Activated gamma-delta T cell treated with anti-CD3 and anti-CD28 coated beads, Interleukin-2, amount 50 U/mL, for 16 hours (primary cell): ENCODE data around the gene PYHIN1.

Source experiments
- DNase-seq: peaks from one replicate; pipeline ENCODE4 v3.0.0-alpha.2; 2020; ENCODE audit warnings: low read depth

Gene PYHIN1

GRCh38 chr1:158931055-158931737 is at the start of gene PYHIN1:
TSS of gene PYHIN1 (plus strand) at chr1:158931552. CDS start at chr1:158936911, 5,359 bp downstream.
- DNase-seq = peak; percentile 7

GRCh38 chr1:158893654-158894053 is 37.7 kb upstream of the PYHIN1 start:
- DNase-seq = no peak

GRCh38 chr1:158898722-158899121 is 32.6 kb upstream of the PYHIN1 start:
- DNase-seq = no peak

GRCh38 chr1:158901623-158902022 is 29.7 kb upstream of the PYHIN1 start:
- DNase-seq = no peak

- no peak for DNase-seq
These were observed 15.3 kb upstream of the PYHIN1 start for GRCh38 chr1:158916085-158916484.

GRCh38 chr1:158924677-158925076 is 6.7 kb upstream of the PYHIN1 start:
- no peak for DNase-seq

- peak; percentile 28 for DNase-seq
These were observed 848 bp upstream of the PYHIN1 start for GRCh38 chr1:158930504-158930903.

GRCh38 chr1:158932171-158932570 is 819 bp downstream of the PYHIN1 start:
- DNase-seq = no peak

GRCh38 chr1:158933621-158934020 is 2.3 kb downstream of the PYHIN1 start:
- DNase-seq = no peak

GRCh38 chr1:158939180-158939579 is 7.8 kb downstream of the PYHIN1 start:
- DNase-seq = no peak

GRCh38 chr1:158941317-158941716 is 10.0 kb downstream of the PYHIN1 start:
- DNase-seq = no peak

- DNase-seq = no peak
These were observed 11.1 kb downstream of the PYHIN1 start for GRCh38 chr1:158942490-158942889.

GRCh38 chr1:158943059-158943458 is 11.7 kb downstream of the PYHIN1 start:
- DNase-seq = no peak

GRCh38 chr1:158945061-158945460 is 13.7 kb downstream of the PYHIN1 start:
- no peak for DNase-seq

- no peak for DNase-seq
These were observed 15.4 kb downstream of the PYHIN1 start for GRCh38 chr1:158946785-158947184.

GRCh38 chr1:158951956-158952355 is 20.6 kb downstream of the PYHIN1 start:
- no peak for DNase-seq

GRCh38 chr1:158952416-158952815 is 21.1 kb downstream of the PYHIN1 start:
- no peak for DNase-seq

GRCh38 chr1:158961178-158961577 is 29.8 kb downstream of the PYHIN1 start:
- DNase-seq = no peak

- DNase-seq = no peak
These were observed 31.6 kb downstream of the PYHIN1 start for GRCh38 chr1:158962983-158963382.

- DNase-seq = no peak
These were observed 37.8 kb downstream of the PYHIN1 start for GRCh38 chr1:158969166-158969565.

- no peak for DNase-seq
These were observed 38.5 kb downstream of the PYHIN1 start for GRCh38 chr1:158969855-158970254.

GRCh38 chr1:158972841-158973240 is 41.5 kb downstream of the PYHIN1 start:
- DNase-seq = no peak

- no peak for DNase-seq
These were observed 44.9 kb downstream of the PYHIN1 start for GRCh38 chr1:158976219-158976618.

GRCh38 chr1:158978730-158979129 is 47.4 kb downstream of the PYHIN1 start:
- no peak for DNase-seq
